ENCODE data around the gene ZKSCAN1. TPM values are rescaled to one million over a fixed set of nuclear protein-coding genes. Genes with fewer than 3 reads are reported as not detected.

ZKSCAN1 gene
- total and polyA plus RNA-seq, 11 donors, result 8.5 to 65.5 (median 37.1) TPM

- no peak for ATAC-seq
- H3K4me1 ChIP-seq, result peaks cover 0 to 40% (median 20%) of the 10 kb centered on the region in 12 donors
- no peaks in the 10 kb centered on the region for H3K27me3 ChIP-seq
- 73 to 79% (median 75%) methylated on average over 10 of the region's 10 CpGs for WGBS, 4 donors
- peaks cover 0 to 22% (median 20%) of the 10 kb centered on the region in 9 donors for H3K36me3 ChIP-seq
- no peak for DNase-seq
- no peak overlapping the region for H3K4me3 ChIP-seq
- H3K27ac ChIP-seq, result peak overlapping the region in 2 of 12 donors; percentile 67 to 85
- no peaks in the 10 kb centered on the region for H3K9me3 ChIP-seq
- intact Hi-C loops (cut with DNase I), result loop anchor here in 4 of 10 donors (5.0 to 10.0 kb wide), 2 partner anchors 40 to 172 kb away; partner anchors contain the start of genes TRIM4 (in 3 of the 4) and MBLAC1 (in 1 of the 4)
- TF ChIP-seq CTCF (IDR thresholded peaks at IDR 0.05), result no peak
- TF ChIP-seq POLR2A (IDR thresholded peaks at IDR 0.05), result no peak
Measured at GRCh38 chr7:100087055-100087750, 71.8 kb downstream of the ZKSCAN1 start.

- TF ChIP-seq CTCF (IDR thresholded peaks at IDR 0.05), result no peak
- no peak for TF ChIP-seq POLR2A (IDR thresholded peaks at IDR 0.05)
- Histone ChIP-seq H3K36me3 (peaks cover 0 to 32% (median 29%) of the 10 kb centered on the region in 9 donors), H3K4me3 (peak overlapping the region; percentile 62 to 96 (median 87)), H3K27ac (peak overlapping the region; percentile 70 to 97 (median 93)), H3K27me3 (no peaks in the 10 kb centered on the region), H3K9me3 (no peaks in the 10 kb centered on the region), H3K4me1 (peaks cover 0 to 31% (median 15%) of the 10 kb centered on the region in 12 donors)
- ATAC-seq (peak in 1 of 4 donors; percentile 8), DNase-seq (no peak)
- WGBS, 4 donors, result 80 to 88% (median 82%) methylated on average over 11 of the region's 11 CpGs
- intact Hi-C loops (cut with DNase I), result loop anchor here in 4 of 10 donors (5.0 to 10.0 kb wide), 2 partner anchors 39 to 173 kb away; partner anchors contain the start of genes TRIM4 (in 3 of the 4) and MBLAC1 (in 1 of the 4)
Measured at GRCh38 chr7:100088095-100088620, 72.8 kb downstream of the ZKSCAN1 start.

- intact Hi-C loops (cut with DNase I), result loop anchor here in 4 of 10 donors (5.0 to 10.0 kb wide), 2 partner anchors 38 to 174 kb away; partner anchors contain the start of genes TRIM4 (in 3 of the 4) and MBLAC1 (in 1 of the 4)
- TF ChIP-seq POLR2A (IDR thresholded peaks at IDR 0.05) (peak in 1 of 2 donors; percentile 89), CTCF (IDR thresholded peaks at IDR 0.05) (no peak)
- peak within 1 kb of the TSS; percentile 70 to 97 (median 93) for H3K27ac ChIP-seq
Measured at GRCh38 chr7:100088621-100089457, 73.4 kb downstream of the ZKSCAN1 start, which contains the start of gene COPS6. Gene COPS6 (plus strand): TSS chr7:100088969. CDS start chr7:100088991, 22 bp downstream.

More at GRCh38 chr7:100088621-100089457, 73.4 kb downstream of the ZKSCAN1 start, which contains the start of gene COPS6:
- ATAC-seq, result peak; percentile 48 to 88 (median 88)
- no peaks in the 10 kb centered on the region for H3K27me3 ChIP-seq
- peak; percentile 88 to 94 (median 91) for DNase-seq
- 0 to 2% (median 1%) methylated on average over 32 to 68 of the region's 68 CpGs for WGBS, 4 donors
- H3K4me1 ChIP-seq, result peaks cover 0 to 31% (median 16%) of the 10 kb centered on the region in 12 donors
- no peaks in the 10 kb centered on the region for H3K9me3 ChIP-seq
- H3K4me3 ChIP-seq, result peak within 1 kb of the TSS; percentile 62 to 96 (median 87)
- peaks cover 0 to 38% (median 36%) of the 10 kb centered on the region in 9 donors for H3K36me3 ChIP-seq

All from heart left ventricle (tissue), 16 donors.